GM13976 (cell line): ENCODE data around the gene SLC38A10.

Source experiments
- DNase-seq: peaks from one replicate; pipeline ENCODE4 v3.0.0; 2012; ENCODE audit warnings: low spot score
- CTCF ChIP-seq: IDR thresholded peaks from 2 replicates; pipeline ENCODE4 v1.5.1; 2012; ENCODE audit warnings: borderline replicate concordance, mild to moderate bottlenecking; ENCODE audit not compliant: insufficient read depth; ENCODE audit errors: extremely low read depth, missing control alignments, control extremely low read depth
- in situ Hi-C: fragments of 300-500 bp; cut with MboI; formaldehyde crosslinking; loops from one replicate; pipeline ENCODE4 v1.12.0; 2022; ENCODE audit warnings: low sequenced_read_pairs, mixed read lengths, inconsistent platforms; ENCODE audit not compliant: unreplicated experiment

SLC38A10 gene

GRCh38 chr17:81271226-81271625, 23.9 kb downstream of the SLC38A10 start:
- in situ Hi-C loops: no loop called here

GRCh38 chr17:81270279-81270678, 24.8 kb downstream of the SLC38A10 start:
- no peak for TF ChIP-seq CTCF
- in situ Hi-C loops: no loop called here
- DNase-seq: no peak

More at GRCh38 chr17:81271226-81271625, 23.9 kb downstream of the SLC38A10 start:
- TF ChIP-seq CTCF: no peak
- no peak for DNase-seq

GRCh38 chr17:81267390-81268067, 27.6 kb downstream of the SLC38A10 start:
- TF ChIP-seq CTCF: no peak
- DNase-seq: no peak
- in situ Hi-C loops: no loop called here

GRCh38 chr17:81265576-81265975, 29.5 kb downstream of the SLC38A10 start:
- TF ChIP-seq CTCF: no peak
- in situ Hi-C loops: no loop called here

GRCh38 chr17:81264640-81265039, 30.5 kb downstream of the SLC38A10 start:
- no peak for DNase-seq
- in situ Hi-C loops: no loop called here
- TF ChIP-seq CTCF: no peak

More at GRCh38 chr17:81265576-81265975, 29.5 kb downstream of the SLC38A10 start:
- DNase-seq: no peak

- in situ Hi-C loops: no loop called here
- no peak for DNase-seq
- no peak for TF ChIP-seq CTCF
Observed at GRCh38 chr17:81263371-81264181, 31.5 kb downstream of the SLC38A10 start.
